Mammary epithelial cell (primary cell): ENCODE data around the gene MAL.

Experiments
- CTCF ChIP-seq, 2 donors: IDR thresholded peaks in 1 of 2; conservative IDR thresholded peaks in 1 of 2; 2 replicates each; pipeline ENCODE4 v1.5.1; 2011 to 2012; ENCODE audit warnings: inconsistent platforms in 2 of 2, low read length in 2 of 2, mild to moderate bottlenecking in 2 of 2, control low read depth in 1 of 2, low read depth in 1 of 2; ENCODE audit not compliant: insufficient read depth in 1 of 2; ENCODE audit errors: extremely low read depth in 1 of 2
- EZH2 ChIP-seq: IDR thresholded peaks from 2 replicates; pipeline ENCODE4 v1.6.1; 2012; ENCODE audit warnings: low read length, inconsistent platforms, borderline replicate concordance

GRCh38 chr2:95071856-95072255 lies 46.3 kb downstream of the MAL start:
- TF ChIP-seq CTCF (conservative IDR thresholded peaks at IDR 0.05 in 1 of 2, IDR thresholded peaks at IDR 0.05 in 1 of 2; ENCODE audit: extremely low read depth in 1 of 2, insufficient read depth in 1 of 2, low read depth in 1 of 2, low read length in 2 of 2): no peak
- no peak for TF ChIP-seq EZH2
